Adrenal gland (tissue), 12 donors: Measurements from ENCODE around the gene ADISSP. TPM values are rescaled to one million over a fixed set of nuclear protein-coding genes. Genes with fewer than 3 reads are reported as not detected.

Experiments
- DNase-seq, 7 donors: peaks; one replicate each; pipeline ENCODE4 v3.0.0-alpha.2; 2019 to 2020
- H3K27ac ChIP-seq, 5 donors: fragments of 200-600 bp; sonication (generic) in 4 of 5; 1 replicate in 3 of 5; 2 replicates in 2 of 5; pipeline versions ENCODE4 v1.5.1 to v1.8.0; 2016 to 2020; ENCODE audit warnings: mild to moderate bottlenecking in 1 of 5
- H3K27me3 ChIP-seq: fragments of 200-600 bp; 2 replicates; pipeline ENCODE4 v1.8.0; 2021
- H3K36me3 ChIP-seq, 2 donors: fragments of 200-600 bp; replicated peaks in 1 of 2; 1 replicate in 1 of 2; 2 replicates in 1 of 2; pipeline versions ENCODE4 v1.5.1 to v1.8.0; 2018 to 2022
- H3K4me1 ChIP-seq, 2 donors: fragments of 200-600 bp; replicated peaks in 1 of 2; 1 replicate in 1 of 2; 2 replicates in 1 of 2; pipeline versions ENCODE4 v1.5.1 to v1.8.0; 2018 to 2021
- H3K4me3 ChIP-seq, 4 donors: fragments of 200-600 bp; sonication (generic) in 3 of 4; one replicate each; pipeline ENCODE4 v1.5.1; 2016 to 2018
- H3K9me3 ChIP-seq, 3 donors: fragments of 200-600 bp; sonication (generic) in 1 of 3; replicated peaks in 1 of 3; 1 replicate in 2 of 3; 2 replicates in 1 of 3; pipeline versions ENCODE4 v1.5.1 to v1.8.0; 2016 to 2021
- CTCF ChIP-seq, 6 experiments: fragments of 450-650 bp in 4 of 6; fragments of 200-600 bp in 2 of 6; sonication (generic) in 1 of 6; IDR thresholded peaks; 1 replicate in 5 of 6; 2 replicates in 1 of 6; pipeline versions ENCODE4 v1.5.1 to v1.8.0; 2016 to 2021; ENCODE audit warnings: antibody characterized with exemption in 6 of 6, mild to moderate bottlenecking in 2 of 6, moderate library complexity in 1 of 6
- POLR2A ChIP-seq, 2 donors: fragments of 450-650 bp; IDR thresholded peaks; one replicate each; pipeline ENCODE4 v1.6.1; 2017; ENCODE audit warnings: antibody characterized with exemption in 2 of 2, mild to moderate bottlenecking in 2 of 2, moderate library complexity in 1 of 2
- WGBS, 4 donors: extraction: QIAGEN DNeasy Blood & Tissue Kit in 2 of 4; methylation state at CpG; one replicate each; pipeline versions ENCODE4 v1.1.5 to v1.1.7; 2013 to 2017; 5-methylcytosine and 5-hydroxymethylcytosine counted together
- intact Hi-C, 2 donors: fragments of 100-400 bp; cut with DNase I; formaldehyde crosslinking; loops; one replicate each; pipeline versions ENCODE4 v1.14.1 to v1.15.0; 2022 to 2023
- polyA plus RNA-seq, 3 donors: library from polyadenylated mRNA; stranded (reverse); fragments of 200-250 nt in 2 of 3; fragments of 350-450 nt in 1 of 3; fragmentation: Illumina TruSeq in 1 of 3; extraction: RNeasy Lipid Tissue Mini Kit (QIAGEN cat#74804) in 1 of 3; gene quantifications; one replicate each; pipeline ENCODE4 v1.2.3, GENCODE V29; 2013 to 2014
- total RNA-seq, 9 donors: library from RNA; depleted of rRNA in 4 of 9; stranded (reverse); fragments of >200 nt in 4 of 9; fragments of 120-200 nt in 1 of 9; fragmentation: NEBNext Ultra II Directional in 1 of 9; extraction: Animal tissue kit (Norgen Biotek cat#: 25700) in 1 of 9; gene quantifications; one replicate each; pipeline versions ENCODE4 v1.1.0 to v1.2.4, GENCODE V29; 2013 to 2023
- donor health status: healthy with polysubstance abuse.
- donor health status: Bipolar disorder and iron deficiency.
- donor health status: DM: yes; HTN: yes; CAD: no.
- donor health status: DM: no; HTN: no; CAD: no.
- donor health status: DM: no; HTN: no; CAD: no.
- donor health status: DM: yes; HTN: yes; CAD: no.

Gene ADISSP
- total and polyA plus RNA-seq, 12 donors, result 4.4 to 42.1 (median 24.5) TPM

GRCh38 chr20:3747471-3747870 is 20.1 kb downstream of the ADISSP start:
- no peak for DNase-seq
- TF ChIP-seq CTCF (IDR thresholded peaks at IDR 0.05), result no peak
- no peak overlapping the region for H3K4me3 ChIP-seq
- 60 to 90% (median 73%) methylated on average over 1 to 2 of the region's 2 CpGs for WGBS, 4 donors
- intact Hi-C loops, result no loop called here
- no peaks in the 10 kb centered on the region for H3K27me3 ChIP-seq
- H3K36me3 ChIP-seq, result no peaks in the 10 kb centered on the region
- no peak overlapping the region for H3K27ac ChIP-seq
- no peaks in the 10 kb centered on the region for H3K9me3 ChIP-seq
- peaks cover 0 to 5% of the 10 kb centered on the region in 2 donors for H3K4me1 ChIP-seq

- no peaks in the 10 kb centered on the region for H3K9me3 ChIP-seq
- no peak overlapping the region for H3K4me3 ChIP-seq
- intact Hi-C loops, result no loop called here
- no peaks in the 10 kb centered on the region for H3K4me1 ChIP-seq
- H3K27ac ChIP-seq, result no peak overlapping the region
- WGBS, 4 donors, result 68 to 83% (median 76%) methylated on average over 8 to 11 of the region's 11 CpGs
- no peak for DNase-seq
- TF ChIP-seq CTCF (IDR thresholded peaks at IDR 0.05) (no peak), POLR2A (IDR thresholded peaks at IDR 0.05) (no peak)
- H3K27me3 ChIP-seq, result no peaks in the 10 kb centered on the region
- no peaks in the 10 kb centered on the region for H3K36me3 ChIP-seq
Measured at GRCh38 chr20:3745686-3746173, 21.8 kb downstream of the ADISSP start.

GRCh38 chr20:3744806-3745685 is 22.5 kb downstream of the ADISSP start:
- Histone ChIP-seq H3K4me3 (peak overlapping the region in 1 of 4 donors; percentile 3), H3K27ac (no peak overlapping the region), H3K36me3 (no peaks in the 10 kb centered on the region), H3K4me1 (no peaks in the 10 kb centered on the region), H3K9me3 (no peaks in the 10 kb centered on the region), H3K27me3 (no peaks in the 10 kb centered on the region)
- TF ChIP-seq CTCF (IDR thresholded peaks at IDR 0.05) (no peak), POLR2A (IDR thresholded peaks at IDR 0.05) (no peak)
- peak; percentile 67 to 90 (median 80) for DNase-seq
- intact Hi-C loops, result no loop called here
- WGBS, 4 donors, result 33 to 36% (median 35%) methylated on average over 33 to 45 of the region's 45 CpGs

GRCh38 chr20:3744037-3744436 is 23.5 kb downstream of the ADISSP start:
- Histone ChIP-seq H3K27ac (no peak overlapping the region), H3K27me3 (no peaks in the 10 kb centered on the region), H3K9me3 (no peaks in the 10 kb centered on the region), H3K4me3 (no peak overlapping the region), H3K4me1 (no peaks in the 10 kb centered on the region), H3K36me3 (no peaks in the 10 kb centered on the region)
- no peak for TF ChIP-seq CTCF (IDR thresholded peaks at IDR 0.05)
- no peak for TF ChIP-seq POLR2A (IDR thresholded peaks at IDR 0.05)
- WGBS, 4 donors, result 75 to 92% (median 79%) methylated on average over 1 of the region's 1 CpG
- intact Hi-C loops, result no loop called here
- DNase-seq, result no peak
